Thoracic aorta (tissue), 2 donors: Measurements from ENCODE around the gene NUCB1. TPM values are rescaled to one million over a fixed set of nuclear protein-coding genes. Genes with fewer than 3 reads are reported as not detected.
A peak's percentile ranks its signal among the peaks of the same experiment; 100 is the strongest.
"Not testable (repeated sequence)": the region's sequence is repeated elsewhere in the genome, so short reads cannot be mapped to it uniquely, and the experiment has no call there.

Experiments used
- ATAC-seq: fragments of 150-250 bp; one replicate; pipeline ENCODE4 v1.8.0; 2017; ENCODE audit warnings: low read depth; ENCODE audit not compliant: insufficient number of reproducible peaks, low FRiP score
- DNase-seq: peaks from one replicate; pipeline ENCODE4 v3.0.0-alpha.2; 2020; ENCODE audit warnings: low spot score
- H3K27ac ChIP-seq, 2 donors: fragments of 200-600 bp; sonication (generic); 1 replicate in 1 of 2; 2 replicates in 1 of 2; pipeline ENCODE4 v1.5.1; 2016; ENCODE audit warnings: mild to moderate bottlenecking in 2 of 2, moderate library complexity in 2 of 2
- H3K27me3 ChIP-seq: fragments of 200-600 bp; sonication (generic); replicated peaks from 2 replicates; pipeline ENCODE4 v1.6.0; 2016; ENCODE audit warnings: mild to moderate bottlenecking; ENCODE audit not compliant: insufficient read depth
- H3K36me3 ChIP-seq: fragments of 200-600 bp; sonication (generic); one replicate; pipeline ENCODE4 v1.5.1; 2016
- H3K4me1 ChIP-seq, 2 donors: fragments of 200-600 bp; sonication (generic); 1 replicate in 1 of 2; 2 replicates in 1 of 2; pipeline versions ENCODE4 v1.5.1 to v1.6.0; 2016; ENCODE audit warnings: low read depth in 2 of 2, mild to moderate bottlenecking in 1 of 2; ENCODE audit not compliant: control insufficient read depth in 1 of 2
- H3K4me3 ChIP-seq: fragments of 200-600 bp; sonication (generic); 2 replicates; pipeline ENCODE4 v1.5.1; 2016; ENCODE audit warnings: mild to moderate bottlenecking
- H3K9me3 ChIP-seq: fragments of 200-600 bp; sonication (generic); 2 replicates; pipeline ENCODE4 v1.5.1; 2016
- total RNA-seq, 2 donors: library from RNA; depleted of rRNA; stranded (reverse); fragments of >200 nt; gene quantifications; one replicate each; pipeline versions ENCODE4 v1.1.0 to v1.2.3, GENCODE V29; 2016
- TF ChIP-seq, protein P1 (sequence below): fragments of 200-600 bp; sonication (generic); IDR thresholded peaks from one replicate; pipeline ENCODE4 v1.5.1; 2019; ENCODE audit warnings: antibody characterized with exemption

Gene NUCB1
- total RNA-seq, 2 donors from 2014 or later = 415 to 671 TPM

DNA sequence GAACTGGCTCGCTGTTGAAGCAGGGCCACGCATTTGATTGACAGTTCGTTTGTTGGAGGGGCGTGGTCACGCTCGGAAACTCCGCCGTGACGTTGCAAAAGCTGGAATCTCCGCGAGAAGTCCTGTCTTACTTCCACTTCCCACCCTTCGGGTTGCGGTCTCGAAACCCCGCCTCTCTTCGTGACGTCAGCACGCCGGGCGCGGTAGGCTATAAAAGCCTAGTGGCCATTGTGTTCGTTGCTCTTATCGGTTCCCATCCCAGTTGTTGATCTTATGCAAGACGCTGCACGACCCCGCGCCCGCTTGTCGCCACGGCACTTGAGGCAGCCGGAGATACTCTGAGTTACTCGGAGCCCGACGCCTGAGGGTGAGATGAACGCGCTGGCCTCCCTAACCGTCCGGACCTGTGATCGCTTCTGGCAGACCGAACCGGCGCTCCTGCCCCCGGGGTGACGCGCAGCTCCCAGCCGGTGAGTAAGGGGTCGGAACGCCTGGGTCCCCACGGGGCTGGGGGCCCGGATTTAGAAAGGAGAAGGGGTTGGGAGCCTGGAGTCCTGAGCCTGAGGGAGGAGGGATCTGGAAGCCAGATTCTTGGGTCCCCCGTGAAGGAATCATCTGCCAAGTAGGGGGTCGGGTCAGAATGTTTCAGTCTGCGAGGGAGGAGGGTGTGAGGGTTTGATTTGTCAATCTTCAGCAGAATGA, 27.8 kb upstream of the NUCB1 start, which contains the start of gene PPP1R15A:
TSS of gene PPP1R15A (plus strand) at position 240 of the 702 bp plus-strand sequence. CDS start 813 bp downstream, outside the sequence.
- Histone ChIP-seq H3K27ac (peak within 1 kb of the TSS; percentile 100), H3K9me3 (no peaks in the 10 kb centered on the region), H3K27me3 (no peaks in the 10 kb centered on the region), H3K4me3 (peak within 1 kb of the TSS; percentile 95), H3K4me1 (peaks cover 14 to 34% of the 10 kb centered on the region in 2 donors), H3K36me3 (peaks cover 33% of the 10 kb centered on the region)
- peak; percentile 64 for ATAC-seq
- peak; percentile 90 for DNase-seq
- TF ChIP-seq, protein P1, sequence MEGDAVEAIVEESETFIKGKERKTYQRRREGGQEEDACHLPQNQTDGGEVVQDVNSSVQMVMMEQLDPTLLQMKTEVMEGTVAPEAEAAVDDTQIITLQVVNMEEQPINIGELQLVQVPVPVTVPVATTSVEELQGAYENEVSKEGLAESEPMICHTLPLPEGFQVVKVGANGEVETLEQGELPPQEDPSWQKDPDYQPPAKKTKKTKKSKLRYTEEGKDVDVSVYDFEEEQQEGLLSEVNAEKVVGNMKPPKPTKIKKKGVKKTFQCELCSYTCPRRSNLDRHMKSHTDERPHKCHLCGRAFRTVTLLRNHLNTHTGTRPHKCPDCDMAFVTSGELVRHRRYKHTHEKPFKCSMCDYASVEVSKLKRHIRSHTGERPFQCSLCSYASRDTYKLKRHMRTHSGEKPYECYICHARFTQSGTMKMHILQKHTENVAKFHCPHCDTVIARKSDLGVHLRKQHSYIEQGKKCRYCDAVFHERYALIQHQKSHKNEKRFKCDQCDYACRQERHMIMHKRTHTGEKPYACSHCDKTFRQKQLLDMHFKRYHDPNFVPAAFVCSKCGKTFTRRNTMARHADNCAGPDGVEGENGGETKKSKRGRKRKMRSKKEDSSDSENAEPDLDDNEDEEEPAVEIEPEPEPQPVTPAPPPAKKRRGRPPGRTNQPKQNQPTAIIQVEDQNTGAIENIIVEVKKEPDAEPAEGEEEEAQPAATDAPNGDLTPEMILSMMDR = peak; percentile 34

DNA sequence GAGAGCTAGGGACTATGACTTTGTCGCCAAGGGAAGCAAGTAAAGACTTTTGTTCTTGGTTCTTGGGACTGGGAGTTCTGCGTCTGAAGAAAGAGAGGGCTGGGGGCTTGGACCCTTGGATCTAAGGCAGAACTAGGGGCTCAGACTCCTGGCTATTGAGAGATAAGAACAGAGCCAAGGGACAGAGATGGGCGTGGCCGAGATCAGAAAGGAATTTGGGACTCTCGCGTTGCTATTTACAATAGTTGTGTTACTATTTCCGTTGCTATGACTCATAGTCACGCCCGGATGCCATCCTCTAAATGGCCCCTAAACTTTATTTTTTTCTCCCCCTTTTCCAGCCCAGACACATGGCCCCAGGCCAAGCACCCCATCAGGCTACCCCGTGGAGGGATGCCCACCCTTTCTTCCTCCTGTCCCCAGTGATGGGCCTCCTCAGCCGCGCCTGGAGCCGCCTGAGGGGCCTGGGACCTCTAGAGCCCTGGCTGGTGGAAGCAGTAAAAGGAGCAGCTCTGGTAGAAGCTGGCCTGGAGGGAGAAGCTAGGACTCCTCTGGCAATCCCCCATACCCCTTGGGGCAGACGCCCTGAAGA, 27.1 kb upstream of the NUCB1 start:
- H3K27me3 ChIP-seq = no peaks in the 10 kb centered on the region
- H3K9me3 ChIP-seq = no peaks in the 10 kb centered on the region
- ATAC-seq (peak; percentile 78), DNase-seq (peak; percentile 86)
- peak overlapping the region; percentile 95 for H3K4me3 ChIP-seq
- H3K4me1 ChIP-seq = peaks cover 14 to 34% of the 10 kb centered on the region in 2 donors
- peak overlapping the region; percentile 100 for H3K27ac ChIP-seq
- peaks cover 39% of the 10 kb centered on the region for H3K36me3 ChIP-seq
- TF ChIP-seq, protein P1 = peak; percentile 12

DNA sequence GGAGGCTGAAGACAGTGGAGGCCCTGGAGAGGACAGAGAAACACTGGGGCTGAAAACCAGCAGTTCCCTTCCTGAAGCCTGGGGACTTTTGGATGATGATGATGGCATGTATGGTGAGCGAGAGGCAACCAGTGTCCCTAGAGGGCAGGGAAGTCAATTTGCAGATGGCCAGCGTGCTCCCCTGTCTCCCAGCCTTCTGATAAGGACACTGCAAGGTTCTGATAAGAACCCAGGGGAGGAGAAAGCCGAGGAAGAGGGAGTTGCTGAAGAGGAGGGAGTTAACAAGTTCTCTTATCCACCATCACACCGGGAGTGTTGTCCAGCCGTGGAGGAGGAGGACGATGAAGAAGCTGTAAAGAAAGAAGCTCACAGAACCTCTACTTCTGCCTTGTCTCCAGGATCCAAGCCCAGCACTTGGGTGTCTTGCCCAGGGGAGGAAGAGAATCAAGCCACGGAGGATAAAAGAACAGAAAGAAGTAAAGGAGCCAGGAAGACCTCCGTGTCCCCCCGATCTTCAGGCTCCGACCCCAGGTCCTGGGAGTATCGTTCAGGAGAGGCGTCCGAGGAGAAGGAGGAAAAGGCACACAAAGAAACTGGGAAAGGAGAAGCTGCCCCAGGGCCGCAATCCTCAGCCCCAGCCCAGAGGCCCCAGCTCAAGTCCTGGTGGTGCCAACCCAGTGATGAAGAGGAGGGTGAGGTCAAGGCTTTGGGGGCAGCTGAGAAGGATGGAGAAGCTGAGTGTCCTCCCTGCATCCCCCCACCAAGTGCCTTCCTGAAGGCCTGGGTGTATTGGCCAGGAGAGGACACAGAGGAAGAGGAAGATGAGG, 26.4 kb upstream of the NUCB1 start:
- no peak for DNase-seq
- no peaks in the 10 kb centered on the region for H3K9me3 ChIP-seq
- peak overlapping the region; percentile 95 for H3K4me3 ChIP-seq
- H3K4me1 ChIP-seq = peaks cover 19 to 37% of the 10 kb centered on the region in 2 donors
- ATAC-seq = no peak
- H3K27ac ChIP-seq = peak overlapping the region; percentile 100
- TF ChIP-seq, protein P1 = peak; percentile 2
- H3K27me3 ChIP-seq = no peaks in the 10 kb centered on the region
- H3K36me3 ChIP-seq = peaks cover 40% of the 10 kb centered on the region

DNA sequence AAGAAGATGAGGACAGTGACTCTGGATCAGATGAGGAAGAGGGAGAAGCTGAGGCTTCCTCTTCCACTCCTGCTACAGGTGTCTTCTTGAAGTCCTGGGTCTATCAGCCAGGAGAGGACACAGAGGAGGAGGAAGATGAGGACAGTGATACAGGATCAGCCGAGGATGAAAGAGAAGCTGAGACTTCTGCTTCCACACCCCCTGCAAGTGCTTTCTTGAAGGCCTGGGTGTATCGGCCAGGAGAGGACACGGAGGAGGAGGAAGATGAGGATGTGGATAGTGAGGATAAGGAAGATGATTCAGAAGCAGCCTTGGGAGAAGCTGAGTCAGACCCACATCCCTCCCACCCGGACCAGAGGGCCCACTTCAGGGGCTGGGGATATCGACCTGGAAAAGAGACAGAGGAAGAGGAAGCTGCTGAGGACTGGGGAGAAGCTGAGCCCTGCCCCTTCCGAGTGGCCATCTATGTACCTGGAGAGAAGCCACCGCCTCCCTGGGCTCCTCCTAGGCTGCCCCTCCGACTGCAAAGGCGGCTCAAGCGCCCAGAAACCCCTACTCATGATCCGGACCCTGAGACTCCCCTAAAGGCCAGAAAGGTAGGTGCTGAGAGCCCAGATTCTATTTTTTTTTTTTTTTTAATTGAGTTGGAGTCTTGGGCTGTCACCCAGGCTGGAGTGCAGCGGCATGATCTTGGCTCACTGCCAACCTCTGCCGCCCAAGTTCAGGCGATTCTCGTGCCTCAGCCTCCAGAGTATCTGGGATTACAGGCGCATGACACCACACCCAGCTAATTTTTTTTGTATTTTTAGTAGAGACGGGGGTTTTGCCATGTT, 25.6 kb upstream of the NUCB1 start:
- TF ChIP-seq, protein P1 = no peak
- peaks cover 40% of the 10 kb centered on the region for H3K36me3 ChIP-seq
- peak overlapping the region; percentile 100 for H3K27ac ChIP-seq
- no peak for ATAC-seq
- no peaks in the 10 kb centered on the region for H3K27me3 ChIP-seq
- H3K9me3 ChIP-seq = no peaks in the 10 kb centered on the region
- peaks cover 27 to 40% of the 10 kb centered on the region in 2 donors for H3K4me1 ChIP-seq
- DNase-seq = no peak
- H3K4me3 ChIP-seq = peak overlapping the region; percentile 95

DNA sequence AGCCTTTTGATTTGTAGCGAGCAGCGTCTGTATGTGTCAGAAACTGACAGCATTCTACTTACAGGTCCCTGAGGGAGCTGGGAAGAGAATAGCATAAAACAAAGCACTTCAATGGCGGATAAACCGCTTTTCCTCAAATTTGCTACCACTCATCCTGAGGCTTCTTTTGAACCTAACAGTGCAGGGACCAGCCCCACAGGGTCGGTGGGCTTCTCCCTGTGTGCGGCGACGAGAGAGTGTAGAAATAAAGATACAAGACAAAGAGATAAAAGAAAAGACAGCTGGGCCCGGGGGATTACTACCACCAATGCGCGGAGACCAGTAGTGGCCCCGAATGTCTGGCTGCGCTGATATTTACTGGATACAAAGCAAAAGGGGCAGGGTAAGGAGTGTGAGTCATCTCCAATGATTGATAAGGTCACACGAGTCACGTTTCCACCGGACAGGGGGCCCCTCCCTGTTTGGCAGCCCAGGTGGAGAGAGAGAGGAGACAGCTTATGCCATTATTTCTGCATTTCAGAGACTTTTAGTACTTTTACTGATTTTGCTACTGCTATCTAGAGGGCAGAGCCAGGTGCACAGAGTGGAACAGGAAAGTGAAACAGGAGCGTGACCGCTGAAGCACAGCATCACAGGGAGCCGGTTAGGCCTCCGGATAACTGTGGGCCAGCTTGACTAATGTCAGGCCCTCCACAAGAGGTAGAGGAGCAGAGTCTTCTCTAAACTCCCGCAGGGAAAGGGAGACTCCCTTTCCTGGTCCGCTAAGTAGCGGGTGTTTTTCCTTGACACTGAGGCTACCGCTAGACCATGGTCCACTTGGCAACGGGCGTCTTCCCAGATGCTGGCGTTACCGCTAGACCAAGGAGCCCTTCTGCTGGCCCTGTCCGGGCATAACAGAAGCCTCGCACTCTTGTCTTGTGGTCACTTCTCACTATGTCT, 23.8 kb upstream of the NUCB1 start:
- Histone ChIP-seq H3K4me1 (peaks cover 29 to 44% of the 10 kb centered on the region in 2 donors), H3K36me3 (peaks cover 40% of the 10 kb centered on the region), H3K4me3 (peak overlapping the region; percentile 95), H3K27ac (peak overlapping the region; percentile 100)
- not testable (repeated sequence) for ATAC-seq, H3K27me3 ChIP-seq, DNase-seq, H3K9me3 ChIP-seq
